Psoas muscle (tissue), 8 donors: ENCODE data around the gene WWOX. TPM values are rescaled to one million over a fixed set of nuclear protein-coding genes. Genes with fewer than 3 reads are reported as not detected.

Experiments used
- ATAC-seq, 4 donors: fragments of 200-7000 bp; cut with Tn5 transposase; one replicate each; pipeline ENCODE4 v1.9.1; 2020; ENCODE audit warnings: moderate library complexity in 3 of 4, mild to moderate bottlenecking in 2 of 4
- DNase-seq, 2 donors: peaks; one replicate each; pipeline ENCODE4 v3.0.0-alpha.2; 2020
- H3K27ac ChIP-seq: fragments of 200-600 bp; one replicate; pipeline ENCODE4 v1.8.0; 2022
- H3K27me3 ChIP-seq, 3 donors: fragments of 200-600 bp in 1 of 3; one replicate each; pipeline versions ENCODE4 v1.6.1 to v1.8.0; 2013 to 2022; ENCODE audit warnings: low read length in 2 of 3, mild to moderate bottlenecking in 2 of 3, moderate library complexity in 1 of 3; ENCODE audit not compliant: insufficient read depth in 3 of 3
- H3K36me3 ChIP-seq, 2 donors: fragments of 200-600 bp in 1 of 2; one replicate each; pipeline versions ENCODE4 v1.6.1 to v1.8.0; 2013 to 2022; ENCODE audit warnings: low read depth in 1 of 2, mild to moderate bottlenecking in 1 of 2, moderate library complexity in 1 of 2; ENCODE audit not compliant: insufficient read depth in 1 of 2
- H3K4me1 ChIP-seq: fragments of 200-600 bp; one replicate; pipeline ENCODE4 v1.8.0; 2022
- H3K4me3 ChIP-seq: fragments of 200-600 bp; one replicate; pipeline ENCODE4 v1.8.0; 2022; ENCODE audit warnings: mild to moderate bottlenecking
- H3K9me3 ChIP-seq: fragments of 200-600 bp; one replicate; pipeline ENCODE4 v1.8.0; 2022
- WGBS, 3 donors: extraction: QIAGEN DNeasy Blood & Tissue Kit; methylation state at CpG; one replicate each; pipeline versions ENCODE4 v1.1.6 to v1.1.7; 2013; 5-methylcytosine and 5-hydroxymethylcytosine counted together
- intact Hi-C, 2 donors: fragments of 100-400 bp; cut with DNase I; formaldehyde crosslinking; loops; one replicate each; pipeline versions ENCODE4 v1.11.0 to v1.14.2; 2022
- polyA plus RNA-seq, 3 donors: library from polyadenylated mRNA; stranded (reverse); fragments of 200-250 nt; gene quantifications; one replicate each; pipeline ENCODE4 v1.2.3, GENCODE V29; 2013
- total RNA-seq, 4 donors: library from RNA; stranded (reverse); fragmentation: NEBNext Ultra II Directional in 2 of 4; extraction: Animal tissue kit (Norgen Biotek cat#: 25700) in 2 of 4; gene quantifications; one replicate each; pipeline versions ENCODE4 v1.2.1 to v1.2.4, GENCODE V29; 2021 to 2023
- TF ChIP-seq, protein P1 (sequence below): fragments of 200-600 bp; IDR thresholded peaks from one replicate; pipeline ENCODE4 v1.8.0; 2022; ENCODE audit warnings: antibody characterized with exemption
- donor health status: healthy with polysubstance abuse.
- donor health status: DM: no; HTN: no; CAD: no; lungs with moderate emphysema.
- donor health status: Bipolar disorder and iron deficiency.
- donor health status: healthy.
- donor health status: DM: yes; HTN: yes; CAD: no.
- donor health status: DM: no; HTN: no; CAD: no.
- donor health status: DM: no; HTN: no; CAD: no.
- donor health status: DM: yes; HTN: yes; CAD: no.

The WWOX gene
- total and polyA plus RNA-seq, 7 donors = 3.1 to 6.6 (median 5.0) TPM

DNA sequence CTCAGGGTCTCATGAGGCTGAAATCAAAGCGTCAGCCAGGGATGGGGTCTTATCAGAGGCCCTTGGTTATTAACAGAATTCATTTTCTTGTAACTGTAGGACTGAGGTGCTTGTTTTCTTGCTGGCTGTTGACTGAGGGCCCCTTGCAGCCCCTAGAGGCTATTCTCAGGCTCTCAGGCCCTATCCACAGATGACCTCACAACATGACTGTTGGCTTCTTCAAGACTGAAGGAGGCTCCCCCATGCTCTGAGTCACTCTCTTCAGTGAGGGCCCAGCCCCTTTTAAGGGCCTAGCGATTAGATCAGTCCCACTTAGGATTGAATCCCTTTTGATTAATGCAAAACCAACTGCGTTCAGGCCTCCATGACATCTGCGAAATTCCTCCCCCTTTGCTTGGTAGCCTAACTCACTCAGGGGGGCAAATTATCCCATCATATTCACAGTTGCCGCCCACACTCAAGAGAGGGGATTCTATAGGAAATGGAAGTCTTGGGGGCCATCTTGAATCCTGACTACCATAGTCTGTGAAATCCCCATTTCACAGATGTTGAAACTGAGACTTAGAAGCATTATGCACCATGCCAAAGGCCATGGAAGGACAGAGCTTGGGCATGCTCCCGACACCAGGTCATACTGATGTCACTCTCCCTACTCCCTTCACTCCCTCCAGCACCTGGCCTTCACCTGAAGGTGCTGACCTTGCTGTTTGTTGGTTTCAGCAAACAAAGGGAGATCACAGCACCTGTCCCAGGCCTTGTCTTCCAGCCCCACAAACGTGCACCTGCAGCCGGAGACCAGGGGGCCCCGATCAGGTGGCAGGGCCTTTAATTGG is 908.8 kb downstream of the WWOX start:
- peaks cover 3% of the 10 kb centered on the region for H3K4me1 ChIP-seq
- intact Hi-C loops = no loop called here
- H3K36me3 ChIP-seq = no peaks in the 10 kb centered on the region
- ATAC-seq = no peak
- H3K9me3 ChIP-seq = no peaks in the 10 kb centered on the region
- 86 to 97% (median 93%) methylated on average over 9 of the region's 9 CpGs for WGBS, 3 donors
- H3K4me3 ChIP-seq = no peak overlapping the region
- H3K27ac ChIP-seq = no peak overlapping the region
- TF ChIP-seq, protein P1, sequence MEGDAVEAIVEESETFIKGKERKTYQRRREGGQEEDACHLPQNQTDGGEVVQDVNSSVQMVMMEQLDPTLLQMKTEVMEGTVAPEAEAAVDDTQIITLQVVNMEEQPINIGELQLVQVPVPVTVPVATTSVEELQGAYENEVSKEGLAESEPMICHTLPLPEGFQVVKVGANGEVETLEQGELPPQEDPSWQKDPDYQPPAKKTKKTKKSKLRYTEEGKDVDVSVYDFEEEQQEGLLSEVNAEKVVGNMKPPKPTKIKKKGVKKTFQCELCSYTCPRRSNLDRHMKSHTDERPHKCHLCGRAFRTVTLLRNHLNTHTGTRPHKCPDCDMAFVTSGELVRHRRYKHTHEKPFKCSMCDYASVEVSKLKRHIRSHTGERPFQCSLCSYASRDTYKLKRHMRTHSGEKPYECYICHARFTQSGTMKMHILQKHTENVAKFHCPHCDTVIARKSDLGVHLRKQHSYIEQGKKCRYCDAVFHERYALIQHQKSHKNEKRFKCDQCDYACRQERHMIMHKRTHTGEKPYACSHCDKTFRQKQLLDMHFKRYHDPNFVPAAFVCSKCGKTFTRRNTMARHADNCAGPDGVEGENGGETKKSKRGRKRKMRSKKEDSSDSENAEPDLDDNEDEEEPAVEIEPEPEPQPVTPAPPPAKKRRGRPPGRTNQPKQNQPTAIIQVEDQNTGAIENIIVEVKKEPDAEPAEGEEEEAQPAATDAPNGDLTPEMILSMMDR = no peak
- peaks cover 0 to 2% (median 0%) of the 10 kb centered on the region in 3 donors for H3K27me3 ChIP-seq
- DNase-seq = no peak

DNA sequence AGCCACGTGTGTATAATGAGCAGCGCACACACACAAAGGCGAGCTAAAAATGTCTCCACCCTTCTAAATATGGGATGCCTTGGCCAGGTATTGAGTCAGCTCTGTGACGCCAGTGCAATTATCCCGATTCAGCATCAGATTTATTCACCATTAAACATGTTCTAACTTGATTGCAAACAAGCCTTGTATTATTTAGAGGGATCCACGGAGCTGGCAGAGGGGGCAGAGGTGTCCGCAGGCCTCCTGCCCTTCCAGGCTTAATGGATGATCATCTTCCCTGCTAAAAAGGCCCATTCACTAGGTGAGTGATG is 909.4 kb downstream of the WWOX start:
- DNase-seq (no peak), ATAC-seq (no peak)
- intact Hi-C loops = no loop called here
- Histone ChIP-seq H3K4me3 (no peak overlapping the region), H3K36me3 (no peaks in the 10 kb centered on the region), H3K27ac (no peak overlapping the region), H3K27me3 (peaks cover 0 to 2% (median 0%) of the 10 kb centered on the region in 3 donors), H3K9me3 (no peaks in the 10 kb centered on the region), H3K4me1 (peaks cover 3% of the 10 kb centered on the region)
- TF ChIP-seq, protein P1 = no peak
- WGBS, 3 donors = 76 to 88% (median 87%) methylated on average over 7 of the region's 7 CpGs

DNA sequence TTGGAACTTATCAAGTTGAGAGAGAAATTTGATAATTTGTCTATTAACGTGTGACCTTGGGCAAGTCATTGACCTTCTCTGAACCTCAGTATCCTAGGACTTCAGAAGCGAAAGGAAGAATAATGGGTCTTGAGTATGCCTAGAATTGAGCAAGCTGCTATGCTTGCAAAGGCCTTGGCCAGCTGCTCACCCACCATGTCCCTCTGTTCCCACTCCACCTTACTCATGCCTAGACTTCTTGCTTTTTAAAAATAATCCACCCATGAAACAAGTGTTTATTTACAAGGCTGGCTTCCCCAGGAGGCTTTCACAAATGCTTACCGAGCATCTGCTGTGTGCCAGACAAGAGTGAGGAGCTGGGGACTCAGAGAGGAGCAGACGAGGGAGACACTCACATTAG is 910.4 kb downstream of the WWOX start:
- Histone ChIP-seq H3K4me1 (no peaks in the 10 kb centered on the region), H3K27ac (no peak overlapping the region), H3K9me3 (no peaks in the 10 kb centered on the region), H3K4me3 (no peak overlapping the region), H3K36me3 (no peaks in the 10 kb centered on the region), H3K27me3 (peaks cover 0 to 2% (median 0%) of the 10 kb centered on the region in 3 donors)
- DNase-seq (no peak), ATAC-seq (no peak)
- 90 to 93% (median 92%) methylated on average over 4 of the region's 4 CpGs for WGBS, 3 donors
- intact Hi-C loops = no loop called here
- TF ChIP-seq, protein P1 = no peak

DNA sequence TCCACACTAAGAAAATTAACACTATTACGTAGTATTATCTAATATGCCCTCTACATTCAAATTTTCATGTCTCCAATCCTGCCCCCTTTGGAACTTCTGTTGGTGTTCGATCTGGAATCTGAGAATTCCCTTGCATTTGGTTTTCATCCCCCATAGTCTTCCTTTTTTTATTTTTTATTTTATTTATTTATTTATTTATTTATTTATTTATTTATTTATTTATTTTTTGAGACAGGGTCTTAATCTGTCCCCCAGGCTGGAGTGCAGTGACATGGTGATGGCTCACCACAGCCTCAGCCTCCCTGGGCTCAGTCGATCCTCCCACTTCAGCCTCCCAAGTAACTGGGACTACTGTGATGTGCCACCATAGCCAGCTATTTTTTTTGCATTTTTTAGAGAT is 911.8 kb downstream of the WWOX start:
- no peaks in the 10 kb centered on the region for H3K4me1 ChIP-seq
- no peaks in the 10 kb centered on the region for H3K27me3 ChIP-seq
- H3K36me3 ChIP-seq = no peaks in the 10 kb centered on the region
- intact Hi-C loops = no loop called here
- 96 to 97% (median 97%) methylated on average over 3 of the region's 3 CpGs for WGBS, 3 donors
- DNase-seq = no peak
- TF ChIP-seq, protein P1 = no peak
- no peak overlapping the region for H3K4me3 ChIP-seq
- ATAC-seq = no peak
- H3K27ac ChIP-seq = no peak overlapping the region
- H3K9me3 ChIP-seq = no peaks in the 10 kb centered on the region
